ACC112 (cell line): Measurements from ENCODE around the gene SH3BP4.

Experiments
- H2AFZ ChIP-seq: fragments of 200-600 bp; sonication (generic); one replicate; pipeline ENCODE4 v1.6.0; 2017; ENCODE audit warnings: antibody characterized with exemption, low read length; ENCODE audit not compliant: unreplicated experiment
- H3K27ac ChIP-seq: fragments of 200-600 bp; sonication (generic); 2 replicates; pipeline ENCODE4 v1.5.1; 2014; ENCODE audit warnings: low read depth, mild to moderate bottlenecking, antibody characterized with exemption, low read length, moderate library complexity
- H3K27me3 ChIP-seq: fragments of 200-600 bp; sonication (generic); 2 replicates; pipeline ENCODE4 v1.6.1; 2014; ENCODE audit warnings: mild to moderate bottlenecking, antibody characterized with exemption, low read length, moderate library complexity, mixed read lengths; ENCODE audit not compliant: insufficient read depth
- H3K36me3 ChIP-seq: fragments of 200-600 bp; sonication (generic); 2 replicates; pipeline ENCODE4 v1.6.1; 2016; ENCODE audit warnings: mild to moderate bottlenecking, antibody characterized with exemption, low read length, moderate library complexity, mixed read lengths; ENCODE audit not compliant: insufficient read depth
- H3K4me1 ChIP-seq: fragments of 200-600 bp; sonication (generic); one replicate; pipeline ENCODE4 v1.6.1; 2016; ENCODE audit warnings: low read length, mixed read lengths; ENCODE audit not compliant: insufficient read depth, unreplicated experiment, control insufficient read depth
- H3K4me3 ChIP-seq: fragments of 200-600 bp; sonication (generic); 2 replicates; pipeline ENCODE4 v1.5.1; 2014; ENCODE audit warnings: mild to moderate bottlenecking, low read depth, low read length
- H3K79me2 ChIP-seq: fragments of 200-600 bp; sonication (generic); one replicate; pipeline ENCODE4 v1.6.0; 2016; ENCODE audit warnings: low read length; ENCODE audit not compliant: control insufficient read depth, unreplicated experiment, insufficient read depth

Gene SH3BP4

DNA sequence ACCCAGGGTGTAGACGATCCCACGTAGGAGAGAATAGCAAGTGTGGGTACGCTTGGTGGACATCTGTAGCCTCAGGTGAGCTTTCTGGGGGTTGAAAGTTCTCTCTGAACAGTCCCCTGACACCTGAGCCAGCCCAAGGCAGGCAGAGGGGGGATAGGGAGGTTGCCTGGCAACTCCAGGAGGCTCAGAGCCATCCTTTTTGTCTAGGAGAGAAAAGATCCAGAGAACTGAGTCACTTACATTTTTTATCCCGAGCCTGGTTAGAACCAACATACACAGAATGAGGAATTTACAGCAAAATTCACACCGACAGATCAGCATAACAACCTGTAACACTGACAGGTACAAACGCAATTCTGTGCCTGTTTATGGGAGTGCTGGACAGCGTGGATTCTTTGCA lies 113.2 kb downstream of the SH3BP4 start:
- Histone ChIP-seq H3K27ac (no peak overlapping the region), H3K36me3 (no peaks in the 10 kb centered on the region), H3K4me3 (no peak overlapping the region), H3K4me1 (no peaks in the 10 kb centered on the region), H3K27me3 (no peaks in the 10 kb centered on the region; the same call in 1 of the 2 replicates), H2AFZ (peak overlapping the region; percentile 24), H3K79me2 (no peaks in the 10 kb centered on the region)

GRCh38 chr2:235066490-235066889 lies 114.7 kb downstream of the SH3BP4 start:
- H3K79me2 ChIP-seq: no peaks in the 10 kb centered on the region
- no peaks in the 10 kb centered on the region; the same call in 1 of the 2 replicates for H3K27me3 ChIP-seq
- H3K36me3 ChIP-seq: no peaks in the 10 kb centered on the region
- no peak overlapping the region for H3K27ac ChIP-seq
- H3K4me1 ChIP-seq: no peaks in the 10 kb centered on the region
- no peak overlapping the region for H3K4me3 ChIP-seq
- no peak overlapping the region for H2AFZ ChIP-seq

- Histone ChIP-seq H3K27me3 (no peaks in the 10 kb centered on the region; the same call in 1 of the 2 replicates), H3K79me2 (no peaks in the 10 kb centered on the region), H3K4me3 (no peak overlapping the region), H3K4me1 (no peaks in the 10 kb centered on the region), H2AFZ (no peak overlapping the region), H3K36me3 (no peaks in the 10 kb centered on the region), H3K27ac (no peak overlapping the region)
Observed at GRCh38 chr2:235066895-235067294, 115.1 kb downstream of the SH3BP4 start.

DNA sequence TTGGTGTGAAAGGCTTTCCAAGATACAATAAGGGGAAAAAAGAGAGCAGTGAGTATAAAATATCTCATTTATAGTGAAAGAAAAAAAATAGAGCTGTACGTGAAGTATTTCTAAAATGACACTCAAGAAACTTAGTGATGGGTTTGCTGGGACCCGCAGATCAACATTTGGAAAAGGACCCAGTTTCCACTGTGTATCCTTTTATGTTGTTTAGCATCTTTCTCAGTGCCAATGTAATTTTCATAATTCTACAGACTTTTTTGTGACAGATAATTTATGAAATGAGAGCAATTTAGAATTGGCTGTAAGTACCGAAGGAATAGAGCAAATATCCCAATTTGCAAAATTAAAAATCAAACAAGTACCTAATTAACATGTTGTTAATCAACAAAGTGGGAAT lies 116.9 kb downstream of the SH3BP4 start:
- Histone ChIP-seq H3K79me2 (no peaks in the 10 kb centered on the region), H3K36me3 (no peaks in the 10 kb centered on the region), H2AFZ (no peak overlapping the region), H3K27ac (no peak overlapping the region), H3K4me3 (no peak overlapping the region), H3K4me1 (no peaks in the 10 kb centered on the region), H3K27me3 (no peaks in the 10 kb centered on the region; the same call in 1 of the 2 replicates)

DNA sequence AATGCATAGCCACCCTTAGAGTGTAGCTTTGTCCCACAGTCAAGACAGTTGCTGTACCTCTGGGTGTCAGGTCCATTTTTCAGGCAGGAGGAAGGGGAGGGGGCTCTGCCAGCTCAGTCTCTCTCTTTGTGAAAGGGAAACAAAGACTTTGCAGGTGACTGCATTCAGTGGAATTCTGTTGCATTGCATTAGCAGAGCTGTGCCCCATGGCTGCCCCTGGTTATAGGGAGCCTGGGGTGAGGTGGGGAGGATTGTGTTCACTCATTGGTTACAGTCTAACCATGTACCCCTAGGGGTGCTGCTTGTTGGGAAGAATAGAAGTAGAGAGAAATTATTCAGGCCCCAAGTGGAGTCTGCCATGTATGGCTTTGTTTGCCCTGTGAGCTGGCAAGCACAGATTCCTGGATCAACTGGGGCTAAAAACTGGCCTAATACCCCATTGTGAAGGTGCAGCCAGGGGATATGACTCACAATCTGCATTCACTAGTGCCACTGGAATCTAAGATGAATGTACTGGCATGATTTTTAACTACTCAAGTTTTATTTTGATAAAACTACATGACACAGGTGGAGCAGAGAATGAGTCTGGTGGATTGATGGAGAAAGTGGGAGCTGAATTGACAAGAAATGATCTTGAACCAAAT lies 118.4 kb downstream of the SH3BP4 start:
- Histone ChIP-seq H3K4me3 (no peak overlapping the region), H2AFZ (no peak overlapping the region), H3K4me1 (no peaks in the 10 kb centered on the region), H3K79me2 (no peaks in the 10 kb centered on the region), H3K27ac (no peak overlapping the region), H3K36me3 (no peaks in the 10 kb centered on the region), H3K27me3 (no peaks in the 10 kb centered on the region)

GRCh38 chr2:235073868-235074413 lies 122.1 kb downstream of the SH3BP4 start:
- H3K27ac ChIP-seq: no peak overlapping the region
- H2AFZ ChIP-seq: no peak overlapping the region
- H3K36me3 ChIP-seq: no peaks in the 10 kb centered on the region
- H3K4me1 ChIP-seq: no peaks in the 10 kb centered on the region
- no peak overlapping the region for H3K4me3 ChIP-seq
- no peaks in the 10 kb centered on the region for H3K79me2 ChIP-seq
- H3K27me3 ChIP-seq: no peaks in the 10 kb centered on the region

DNA sequence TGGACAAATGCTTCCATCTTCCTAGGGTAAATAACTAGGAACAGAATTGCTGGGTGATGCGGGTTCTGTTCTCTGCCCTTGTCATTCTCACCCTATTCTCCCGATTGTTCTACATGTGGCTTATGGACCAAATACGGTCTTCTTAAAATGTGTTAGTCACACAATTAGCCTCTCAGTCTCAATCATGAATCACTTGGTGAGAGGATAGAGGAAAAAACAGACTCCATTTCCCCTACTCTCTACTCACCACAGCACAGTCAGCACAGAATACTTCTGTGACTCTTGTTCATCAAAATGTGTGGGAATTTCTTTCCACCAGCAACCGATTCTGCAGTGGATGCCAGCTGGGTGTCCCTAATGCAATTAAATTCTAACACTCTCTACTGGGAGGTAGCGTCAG lies 125.2 kb downstream of the SH3BP4 start:
- no peak overlapping the region for H2AFZ ChIP-seq
- H3K36me3 ChIP-seq: no peaks in the 10 kb centered on the region
- H3K27ac ChIP-seq: no peak overlapping the region
- no peaks in the 10 kb centered on the region for H3K79me2 ChIP-seq
- H3K4me1 ChIP-seq: no peaks in the 10 kb centered on the region
- H3K27me3 ChIP-seq: no peaks in the 10 kb centered on the region
- H3K4me3 ChIP-seq: no peak overlapping the region

GRCh38 chr2:235078182-235078581 lies 126.4 kb downstream of the SH3BP4 start:
- H3K27ac ChIP-seq: no peak overlapping the region
- 0 out of 2 replicates have a peak, but pooled peaks cover 6% of the 10 kb centered on the region for H3K27me3 ChIP-seq
- H3K79me2 ChIP-seq: no peaks in the 10 kb centered on the region
- no peak overlapping the region for H2AFZ ChIP-seq
- H3K4me3 ChIP-seq: no peak overlapping the region
- no peaks in the 10 kb centered on the region for H3K36me3 ChIP-seq
- no peaks in the 10 kb centered on the region for H3K4me1 ChIP-seq

DNA sequence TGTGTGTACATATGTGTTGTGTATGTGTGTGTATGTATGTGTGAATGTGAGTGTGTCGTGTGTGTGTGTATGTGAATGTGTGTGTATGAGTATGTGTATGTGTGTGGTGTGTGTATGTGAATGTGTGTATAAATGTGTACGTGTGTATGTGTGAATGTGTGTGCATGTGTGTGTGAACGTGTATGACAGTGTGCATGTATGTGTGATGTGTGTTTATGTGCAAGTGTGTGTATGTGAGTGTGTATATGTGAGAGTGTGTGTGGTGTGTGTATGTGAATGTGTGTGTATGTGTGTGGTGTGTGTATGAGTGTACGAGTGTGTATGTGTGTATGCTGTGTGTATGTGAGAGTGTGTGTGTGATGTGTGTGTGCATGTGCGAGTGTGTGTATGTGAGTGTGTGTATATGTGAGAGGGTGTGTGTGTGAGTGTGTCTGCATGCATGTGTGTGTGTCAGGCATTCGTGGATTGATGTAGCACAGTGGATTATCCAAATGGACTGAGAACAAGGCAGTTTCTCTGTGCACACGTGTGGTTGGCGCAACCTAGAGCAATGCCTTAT lies 127.2 kb downstream of the SH3BP4 start:
- H3K4me3 ChIP-seq: no peak overlapping the region
- H3K27me3 ChIP-seq: 0 out of 2 replicates have a peak, but pooled peaks cover 6% of the 10 kb centered on the region
- no peak overlapping the region for H3K27ac ChIP-seq
- H2AFZ ChIP-seq: no peak overlapping the region
- H3K4me1 ChIP-seq: no peaks in the 10 kb centered on the region
- H3K79me2 ChIP-seq: no peaks in the 10 kb centered on the region
- no peaks in the 10 kb centered on the region for H3K36me3 ChIP-seq

DNA sequence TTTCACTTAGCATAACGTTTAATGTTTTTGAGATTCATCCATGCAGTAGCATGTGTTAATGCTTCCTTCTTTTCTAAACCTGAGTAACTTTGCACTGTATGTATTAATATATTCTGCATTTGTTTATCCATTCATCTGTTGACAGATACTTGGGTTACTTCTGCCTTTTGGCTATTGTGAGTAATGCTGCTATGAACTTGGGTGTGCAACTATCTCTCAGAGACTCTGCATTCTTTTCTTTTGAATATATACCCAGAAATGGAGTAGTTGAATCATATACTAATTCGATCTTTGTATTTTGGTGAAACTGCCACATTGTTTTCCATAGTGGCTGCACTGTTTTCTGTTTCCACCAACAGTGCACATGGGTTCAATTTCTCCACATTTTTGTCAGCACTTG lies 128.3 kb downstream of the SH3BP4 start:
- Histone ChIP-seq H3K27ac (no peak overlapping the region), H3K79me2 (no peaks in the 10 kb centered on the region), H3K27me3 (0 out of 2 replicates have a peak, but pooled peaks cover 6% of the 10 kb centered on the region), H3K4me3 (no peak overlapping the region), H3K4me1 (no peaks in the 10 kb centered on the region), H3K36me3 (no peaks in the 10 kb centered on the region), H2AFZ (no peak overlapping the region)
